Activated CD4-positive, alpha-beta T cell treated with anti-CD3 and anti-CD28 coated beads, Interleukin-2, amount 10 ng/mL, durations not matched to agents 7 days and 5 days (primary cell): ENCODE data around the gene CNGA1. TPM values are rescaled to one million over a fixed set of nuclear protein-coding genes. Genes with fewer than 3 reads are reported as not detected.
"Not testable (repeated sequence)": the region's sequence is repeated elsewhere in the genome, so short reads cannot be mapped to it uniquely, and the experiment has no call there.

Experiments
- CTCF ChIA-PET: fragments of 350-600 bp; sonication (Branson Sonifier 250); formaldehyde crosslinking; loops from one replicate; lab custom pipeline; 2021; ENCODE audit warnings: antibody characterized with exemption; lab: Charles Lee
- POLR2A ChIA-PET: fragments of 350-600 bp; sonication (Branson Sonifier 250); formaldehyde crosslinking; loops from one replicate; lab custom pipeline; 2021; ENCODE audit warnings: antibody characterized with exemption; lab: Charles Lee
- DNase-seq: peaks from one replicate; pipeline ENCODE4 v3.0.0-alpha.2; 2020
- H3K27ac Mint-ChIP-seq: one replicate; pipeline ENCODE4 v1.8.0; 2021; ENCODE audit warnings: mild to moderate bottlenecking, moderate library complexity, mixed read lengths
- H3K27me3 Mint-ChIP-seq: one replicate; pipeline ENCODE4 v1.8.0; 2021; ENCODE audit warnings: mixed read lengths
- H3K36me3 Mint-ChIP-seq: one replicate; pipeline ENCODE4 v1.8.0; 2021; ENCODE audit warnings: low read depth, mixed read lengths
- H3K4me1 Mint-ChIP-seq: one replicate; pipeline ENCODE4 v1.8.0; 2021; ENCODE audit warnings: mixed read lengths
- H3K4me3 Mint-ChIP-seq: one replicate; pipeline ENCODE4 v1.8.0; 2021; ENCODE audit warnings: mild to moderate bottlenecking, moderate library complexity, mixed read lengths
- H3K9me3 Mint-ChIP-seq: one replicate; pipeline ENCODE4 v1.8.0; 2021; ENCODE audit warnings: mixed read lengths
- total RNA-seq, 2 experiments: library from RNA; stranded (reverse); gene quantifications; one replicate each; pipeline ENCODE4 v1.2.3, GENCODE V29; 2021

CNGA1 gene
- total RNA-seq, 2 experiments from 2014 or later, result not detected

DNA sequence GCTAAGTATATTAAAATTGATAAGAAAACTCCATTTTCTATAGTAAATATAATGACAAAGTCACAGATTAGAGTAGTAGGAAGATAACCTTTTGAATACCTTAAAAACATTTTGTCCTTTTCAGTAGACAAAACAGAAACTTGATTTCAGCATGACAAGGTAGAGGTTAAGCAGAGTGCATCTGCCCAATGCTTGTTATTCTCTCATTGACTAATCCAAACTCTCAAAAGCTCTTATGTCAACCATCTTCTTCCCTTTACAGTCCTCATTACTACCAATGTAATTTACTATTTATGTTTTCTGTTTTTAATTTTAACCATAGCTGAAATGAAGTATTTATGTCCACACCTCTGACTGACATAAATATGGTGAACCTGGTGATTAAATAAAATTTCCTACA lies 11.2 kb upstream of the CNGA1 start:
- H3K4me3 Mint-ChIP-seq, result no peak overlapping the region
- H3K27me3 Mint-ChIP-seq, result peaks cover 5% of the 10 kb centered on the region
- DNase-seq, result no peak
- peaks cover 8% of the 10 kb centered on the region for H3K4me1 Mint-ChIP-seq
- H3K36me3 Mint-ChIP-seq, result no peaks in the 10 kb centered on the region
- ChIA-PET CTCF (interaction anchor here (0.6 kb wide), 1 partner anchor 917 kb away, joined by 7 read pairs; no protein-coding TSS in a partner anchor), POLR2A (no interaction called here)
- no peaks in the 10 kb centered on the region for H3K9me3 Mint-ChIP-seq
- H3K27ac Mint-ChIP-seq, result no peak overlapping the region

DNA sequence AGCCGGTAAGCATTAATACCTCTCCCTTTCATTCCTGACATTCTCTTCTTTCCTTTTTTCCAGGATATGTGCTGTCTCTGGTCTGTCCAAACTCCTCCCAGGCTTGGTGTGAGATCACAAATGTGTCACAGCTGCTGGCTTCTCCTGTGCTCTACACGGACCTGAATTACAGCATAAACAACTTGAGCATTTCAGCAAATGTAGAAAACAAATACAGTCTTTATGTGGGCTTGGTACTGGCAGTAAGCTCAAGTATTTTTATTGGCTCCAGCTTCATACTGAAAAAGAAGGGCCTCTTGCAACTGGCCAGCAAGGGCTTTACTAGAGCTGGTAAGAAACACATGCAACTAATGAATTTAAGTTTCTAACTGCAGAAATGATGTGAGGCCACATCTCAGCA lies 8.5 kb upstream of the CNGA1 start:
- Mint-ChIP-seq H3K27ac (no peak overlapping the region), H3K4me1 (peaks cover 16% of the 10 kb centered on the region), H3K9me3 (peaks cover 1% of the 10 kb centered on the region), H3K4me3 (no peak overlapping the region), H3K27me3 (peaks cover 5% of the 10 kb centered on the region), H3K36me3 (no peaks in the 10 kb centered on the region)
- DNase-seq, result no peak
- ChIA-PET CTCF (no interaction called here), POLR2A (no interaction called here)

DNA sequence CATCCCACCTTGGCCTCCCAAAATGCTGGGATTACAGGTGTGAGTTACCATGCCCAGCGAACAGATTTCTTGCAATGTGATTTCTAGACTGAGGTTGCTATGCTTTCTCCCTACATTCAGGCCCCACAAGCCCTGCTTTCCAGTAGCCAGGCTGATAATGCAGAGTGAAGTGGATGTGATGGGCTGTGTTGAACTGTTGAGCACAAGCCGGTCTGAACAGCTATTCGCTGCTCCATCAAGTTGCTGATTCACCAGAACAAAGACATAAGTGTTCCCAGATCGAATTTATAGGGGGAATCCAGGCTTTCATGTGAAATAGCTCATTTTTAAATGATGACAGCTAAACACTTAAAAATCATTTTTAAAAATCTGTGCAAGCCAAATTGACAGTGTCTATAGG lies 8.0 kb upstream of the CNGA1 start:
- CTCF ChIA-PET, result no interaction called here
- POLR2A ChIA-PET, result no interaction called here
- Mint-ChIP-seq H3K4me3 (no peak overlapping the region), H3K36me3 (no peaks in the 10 kb centered on the region), H3K27ac (no peak overlapping the region), H3K27me3 (peaks cover 8% of the 10 kb centered on the region), H3K9me3 (peaks cover 1% of the 10 kb centered on the region), H3K4me1 (peaks cover 16% of the 10 kb centered on the region)
- no peak for DNase-seq

- POLR2A ChIA-PET, result no interaction called here
- Mint-ChIP-seq H3K9me3 (peaks cover 1% of the 10 kb centered on the region), H3K27ac (no peak overlapping the region), H3K36me3 (no peaks in the 10 kb centered on the region), H3K4me1 (peaks cover 11% of the 10 kb centered on the region), H3K4me3 (no peak overlapping the region), H3K27me3 (peaks cover 18% of the 10 kb centered on the region)
- DNase-seq, result no peak
- CTCF ChIA-PET, result no interaction called here
Observed at GRCh38 chr4:48022192-48022799, 5.8 kb upstream of the CNGA1 start.

GRCh38 chr4:48021100-48021499 lies 4.6 kb upstream of the CNGA1 start:
- H3K27me3 Mint-ChIP-seq, result peaks cover 25% of the 10 kb centered on the region
- no peak overlapping the region for H3K27ac Mint-ChIP-seq
- H3K4me1 Mint-ChIP-seq, result peaks cover 17% of the 10 kb centered on the region
- no peaks in the 10 kb centered on the region for H3K36me3 Mint-ChIP-seq
- ChIA-PET CTCF (interaction anchor here (1.1 kb wide), 1 partner anchor 14 kb away, joined by 3 read pairs; no protein-coding TSS in a partner anchor), POLR2A (no interaction called here)
- DNase-seq, result no peak
- H3K9me3 Mint-ChIP-seq, result peaks cover 1% of the 10 kb centered on the region
- no peak overlapping the region for H3K4me3 Mint-ChIP-seq

GRCh38 chr4:48018112-48018511 lies 1.6 kb upstream of the CNGA1 start:
- no peak overlapping the region for H3K4me3 Mint-ChIP-seq
- no peak for DNase-seq

GRCh38 chr4:48017108-48017571 lies 659 bp upstream of the CNGA1 start:
- ChIA-PET CTCF (interaction anchor here (1.8 kb wide), 1 partner anchor 51 kb away, joined by 4 read pairs; no protein-coding TSS in a partner anchor), POLR2A (no interaction called here)
- Mint-ChIP-seq H3K27ac (no peak overlapping the region), H3K27me3 (peaks cover 36% of the 10 kb centered on the region), H3K9me3 (peaks cover 2% of the 10 kb centered on the region), H3K36me3 (no peaks in the 10 kb centered on the region), H3K4me1 (peaks cover 21% of the 10 kb centered on the region), H3K4me3 (peak overlapping the region; percentile 76)
- DNase-seq, result peak; percentile 12

More at GRCh38 chr4:48018112-48018511, 1.6 kb upstream of the CNGA1 start:
- CTCF ChIA-PET, result interaction anchor here (1.1 to 2.1 kb wide), 5 partner anchors 9 to 75 kb away, joined by 3 to 12 read pairs (median 4); no protein-coding TSS in a partner anchor
- Mint-ChIP-seq H3K4me1 (peaks cover 21% of the 10 kb centered on the region), H3K9me3 (peaks cover 1% of the 10 kb centered on the region), H3K36me3 (no peaks in the 10 kb centered on the region), H3K27me3 (peaks cover 36% of the 10 kb centered on the region), H3K27ac (no peak overlapping the region)
- POLR2A ChIA-PET, result no interaction called here

DNA sequence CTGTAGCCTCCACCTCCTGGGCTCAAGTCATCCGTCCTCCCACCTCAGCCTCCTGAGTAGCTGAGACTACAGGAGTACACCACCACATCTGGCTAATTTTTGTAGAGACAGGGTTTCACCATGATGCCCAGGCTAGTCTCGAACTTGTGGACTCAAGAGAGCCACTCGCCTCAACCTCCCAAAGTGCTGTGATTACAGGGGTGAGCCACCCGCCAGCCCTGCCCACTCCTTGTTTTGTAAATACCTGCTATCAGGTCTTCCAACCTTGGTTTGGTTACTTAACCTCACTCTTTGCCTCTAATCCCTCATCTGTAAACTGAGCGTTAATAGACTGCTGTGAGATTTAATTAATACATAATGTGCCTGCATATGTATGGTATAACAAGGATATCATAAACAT lies 803 bp downstream of the CNGA1 start:
- Mint-ChIP-seq H3K9me3 (peaks cover 4% of the 10 kb centered on the region), H3K4me1 (peaks cover 14% of the 10 kb centered on the region), H3K27ac (no peak overlapping the region), H3K36me3 (no peaks in the 10 kb centered on the region), H3K27me3 (peaks cover 42% of the 10 kb centered on the region), H3K4me3 (peak overlapping the region; percentile 76)
- no peak for DNase-seq
- ChIA-PET CTCF (interaction anchor here (0.6 kb wide), 1 partner anchor 18 kb away, joined by 3 read pairs; no protein-coding TSS in a partner anchor), POLR2A (no interaction called here)

GRCh38 chr4:48015216-48015615 lies 1.3 kb downstream of the CNGA1 start:
- H3K9me3 Mint-ChIP-seq, result peaks cover 4% of the 10 kb centered on the region

GRCh38 chr4:48012824-48013223 lies 3.7 kb downstream of the CNGA1 start:
- H3K4me3 Mint-ChIP-seq, result no peak overlapping the region
- ChIA-PET POLR2A (no interaction called here), CTCF (no interaction called here)
- peaks cover 9% of the 10 kb centered on the region for H3K9me3 Mint-ChIP-seq
- H3K27ac Mint-ChIP-seq, result no peak overlapping the region
- DNase-seq, result no peak
- H3K27me3 Mint-ChIP-seq, result peaks cover 29% of the 10 kb centered on the region
- H3K36me3 Mint-ChIP-seq, result no peaks in the 10 kb centered on the region
- H3K4me1 Mint-ChIP-seq, result peaks cover 14% of the 10 kb centered on the region

More at GRCh38 chr4:48015216-48015615, 1.3 kb downstream of the CNGA1 start:
- DNase-seq, result no peak
- Mint-ChIP-seq H3K4me3 (no peak overlapping the region), H3K27ac (no peak overlapping the region), H3K27me3 (peaks cover 42% of the 10 kb centered on the region), H3K36me3 (no peaks in the 10 kb centered on the region), H3K4me1 (peaks cover 14% of the 10 kb centered on the region)
- POLR2A ChIA-PET, result interaction anchor here (0.6 kb wide), 1 partner anchor 34 kb away, joined by 5 read pairs; no protein-coding TSS in a partner anchor
- CTCF ChIA-PET, result interaction anchor here (0.6 kb wide), 1 partner anchor 18 kb away, joined by 3 read pairs; no protein-coding TSS in a partner anchor

- Mint-ChIP-seq H3K27ac (no peak overlapping the region), H3K4me1 (peaks cover 8% of the 10 kb centered on the region), H3K4me3 (no peak overlapping the region), H3K36me3 (no peaks in the 10 kb centered on the region), H3K27me3 (peaks cover 20% of the 10 kb centered on the region), H3K9me3 (peaks cover 9% of the 10 kb centered on the region)
- POLR2A ChIA-PET, result no interaction called here
- DNase-seq, result no peak
- CTCF ChIA-PET, result interaction anchor here (1.2 kb wide), 1 partner anchor 11 kb away, joined by 4 read pairs; no protein-coding TSS in a partner anchor
Observed at GRCh38 chr4:48011722-48012121, 4.8 kb downstream of the CNGA1 start.

- CTCF ChIA-PET, result interaction anchor here (1.0 to 1.6 kb wide), 3 partner anchors 10 to 23 kb away, joined by 3 to 4 read pairs (median 3); no protein-coding TSS in a partner anchor
- H3K4me1 Mint-ChIP-seq, H3K27ac Mint-ChIP-seq, H3K4me3 Mint-ChIP-seq, H3K36me3 Mint-ChIP-seq, DNase-seq: not testable (repeated sequence)
- Mint-ChIP-seq H3K27me3 (peaks cover 17% of the 10 kb centered on the region), H3K9me3 (peaks cover 13% of the 10 kb centered on the region)
- POLR2A ChIA-PET, result interaction anchor here (0.6 kb wide), 1 partner anchor 8 kb away, joined by 4 read pairs; no protein-coding TSS in a partner anchor
Observed at GRCh38 chr4:48010906-48011305, 5.6 kb downstream of the CNGA1 start.

DNA sequence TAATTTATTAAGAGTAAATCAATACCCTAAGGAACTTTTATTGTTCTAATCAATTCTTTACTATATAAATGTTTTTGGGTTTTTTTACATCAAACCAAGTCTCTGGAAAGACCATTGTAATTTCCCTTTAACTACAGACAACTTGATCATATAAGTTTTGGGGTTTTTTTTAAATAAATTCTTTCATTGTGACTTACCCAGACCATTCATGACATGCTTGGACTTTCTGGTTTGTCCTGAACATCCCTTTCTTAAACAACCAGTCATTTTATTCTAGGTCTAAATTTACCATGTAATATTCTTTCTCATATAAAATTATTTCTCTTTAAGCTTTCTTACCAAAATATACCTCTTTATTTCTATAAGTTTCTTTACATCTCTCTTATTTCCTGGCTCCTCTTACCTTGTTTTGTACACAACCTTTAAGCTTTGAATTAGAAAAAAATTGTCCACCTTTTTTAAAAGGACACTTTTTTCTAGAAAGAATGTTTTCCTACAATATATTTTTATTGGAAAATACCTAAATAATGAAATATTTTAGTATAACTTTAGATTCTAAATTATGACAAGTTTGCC lies 8.4 kb downstream of the CNGA1 start:
- POLR2A ChIA-PET, result no interaction called here

More for the DNA sequence above, 8.4 kb downstream of the CNGA1 start:
- Mint-ChIP-seq H3K4me3 (no peak overlapping the region), H3K27ac (no peak overlapping the region), H3K9me3 (peaks cover 16% of the 10 kb centered on the region), H3K4me1 (no peaks in the 10 kb centered on the region), H3K36me3 (peaks cover 2% of the 10 kb centered on the region), H3K27me3 (peaks cover 6% of the 10 kb centered on the region)
- CTCF ChIA-PET, result interaction anchor here (0.6 kb wide), 1 partner anchor 173 kb away, joined by 3 read pairs; no protein-coding TSS in a partner anchor
- DNase-seq, result no peak
